HepG2 (cell line): ENCODE measurements around the gene SYMPK. TPM values are rescaled to one million over a fixed set of nuclear protein-coding genes. Genes with fewer than 3 reads are reported as not detected.

ENCODE experiments used
- ASH2L ChIP-seq: fragments of 300-600, 200-600 bp; sonication (generic); IDR thresholded peaks from 2 replicates; pipeline ENCODE4 v1.7.0; 2017; ENCODE audit warnings: low read depth, mild to moderate bottlenecking, moderate library complexity, mixed read lengths, low read length; ENCODE audit not compliant: insufficient read length
- ELF3 ChIP-seq: IDR thresholded peaks from 2 replicates; pipeline ENCODE4 v1.6.1; 2016; ENCODE audit warnings: missing genetic modification reagents, missing compliant biosample characterization
- HDAC1 ChIP-seq: sonication (generic); formaldehyde crosslinking; IDR thresholded peaks from 2 replicates; pipeline ENCODE4 v1.5.1; 2020; ENCODE audit warnings: mild to moderate bottlenecking, missing genetic modification reagents
- HIVEP1 ChIP-seq: sonication (generic); formaldehyde crosslinking; IDR thresholded peaks from 2 replicates; pipeline ENCODE4 v1.4.0; 2020; ENCODE audit warnings: mild to moderate bottlenecking, missing genetic modification reagents
- HNF1B ChIP-seq: sonication (generic); formaldehyde crosslinking; IDR thresholded peaks from 2 replicates; pipeline ENCODE4 v1.5.1; 2020; ENCODE audit warnings: mild to moderate bottlenecking, moderate library complexity, missing genetic modification reagents
- KDM4B ChIP-seq: sonication (generic); formaldehyde crosslinking; IDR thresholded peaks from 2 replicates; pipeline ENCODE4 v1.4.0; 2020; ENCODE audit warnings: missing genetic modification reagents
- MEIS1 ChIP-seq: sonication (generic); formaldehyde crosslinking; IDR thresholded peaks from 2 replicates; pipeline ENCODE4 v1.9.0; 2021; ENCODE audit warnings: mild to moderate bottlenecking, missing genetic modification reagents, moderate library complexity, borderline replicate concordance
- NCOR1 ChIP-seq: fragments of 200-600 bp; sonication (generic); IDR thresholded peaks from 2 replicates; pipeline ENCODE4 v1.7.0; 2017; ENCODE audit warnings: antibody characterized with exemption, low read length, borderline replicate concordance
- SALL1 ChIP-seq: sonication (generic); formaldehyde crosslinking; IDR thresholded peaks from 2 replicates; pipeline ENCODE4 v1.8.0; 2022; ENCODE audit warnings: mild to moderate bottlenecking, missing genetic modification reagents
- TFE3 ChIP-seq: IDR thresholded peaks from 2 replicates; pipeline ENCODE4 v1.6.1; 2016
- THAP11 ChIP-seq: IDR thresholded peaks from 2 replicates; pipeline ENCODE4 v1.6.1; 2016; ENCODE audit warnings: missing biosample characterization, missing genetic modification reagents
- ZBTB25 ChIP-seq: IDR thresholded peaks from 2 replicates; pipeline ENCODE4 v1.6.1; 2018; ENCODE audit warnings: missing genetic modification reagents
- ZFP91 ChIP-seq: sonication (generic); formaldehyde crosslinking; IDR thresholded peaks from 2 replicates; pipeline ENCODE4 v1.9.0; 2022; ENCODE audit warnings: missing genetic modification reagents, mild to moderate bottlenecking, borderline replicate concordance
- ZNF143 ChIP-seq: sonication (generic); formaldehyde crosslinking; IDR thresholded peaks from 2 replicates; pipeline ENCODE4 v1.4.0; 2020; ENCODE audit warnings: missing genetic modification reagents
- ZNF18 ChIP-seq: sonication (generic); formaldehyde crosslinking; IDR thresholded peaks from 2 replicates; pipeline ENCODE4 v1.8.0; 2022; ENCODE audit warnings: mild to moderate bottlenecking, missing genetic modification reagents; ENCODE audit not compliant: insufficient replicate concordance
- ZNF446 ChIP-seq: sonication (generic); formaldehyde crosslinking; IDR thresholded peaks from 2 replicates; pipeline ENCODE4 v1.5.0; 2020; ENCODE audit warnings: mild to moderate bottlenecking, missing genetic modification reagents
- ZNF549 ChIP-seq: sonication (generic); formaldehyde crosslinking; IDR thresholded peaks from 2 replicates; pipeline ENCODE4 v1.5.0; 2020; ENCODE audit warnings: missing genetic modification reagents
- ZNF652 ChIP-seq: IDR thresholded peaks from 2 replicates; pipeline ENCODE4 v1.6.1; 2016; ENCODE audit warnings: low read depth, borderline replicate concordance
- ZNF720 ChIP-seq: sonication (generic); formaldehyde crosslinking; IDR thresholded peaks from 2 replicates; pipeline ENCODE4 v1.4.0; 2020; ENCODE audit warnings: missing genetic modification reagents
- ZNF768 ChIP-seq: sonication (generic); formaldehyde crosslinking; IDR thresholded peaks from 2 replicates; pipeline ENCODE4 v1.4.0; 2020; ENCODE audit warnings: missing genetic modification reagents
- ZNF780A ChIP-seq: sonication (generic); formaldehyde crosslinking; IDR thresholded peaks from 2 replicates; pipeline ENCODE4 v1.8.0; 2022; ENCODE audit warnings: mild to moderate bottlenecking, missing genetic modification reagents, moderate library complexity
- ZNF816 ChIP-seq: sonication (generic); formaldehyde crosslinking; IDR thresholded peaks from 2 replicates; pipeline ENCODE4 v1.8.0; 2022; ENCODE audit warnings: missing genetic modification reagents, mild to moderate bottlenecking, borderline replicate concordance
- ZSCAN25 ChIP-seq: sonication (generic); formaldehyde crosslinking; IDR thresholded peaks from 2 replicates; pipeline ENCODE4 v1.8.0; 2022; ENCODE audit warnings: mild to moderate bottlenecking, missing genetic modification reagents
- polyA plus RNA-seq, 8 experiments: library from polyadenylated mRNA; depleted of rRNA in 3 of 8; stranded (reverse) in 7 of 8; unstranded in 1 of 8; fragments of >200 nt; fragmentation: Illumina TruSeq in 4 of 8; extraction: Trizol in 4 of 8; gene quantifications; 2 replicates each; pipeline versions ENCODE4 v1.2.1 to v1.2.3, GENCODE V29; 2011 to 2016; ENCODE audit warnings: low read depth in 4 of 8, missing spikeins in 1 of 8, mixed read lengths in 1 of 8; ENCODE audit not compliant: insufficient read depth in 1 of 8
- total RNA-seq, 5 experiments: library from RNA; depleted of rRNA; stranded (reverse); fragments of >200 nt; fragmentation: Illumina TruSeq; extraction: Trizol; gene quantifications; 2 replicates each; pipeline ENCODE4 v1.2.3, GENCODE V29; 2016; ENCODE audit warnings: low read depth in 1 of 5

The SYMPK gene
- total and polyA plus RNA-seq, 2 of the 13 experiments (the other 11 are each of a cell fraction or from before 2014, with no cell fraction given): 21.9 to 55.7 TPM

GRCh38 chr19:45881909-45882528, 19.1 kb upstream of the SYMPK start (continued):
- TF ChIP-seq ZSCAN25 (CRISPR knock-in tag) (peak; percentile 63; the same call in 1 of the 2 replicates), ZNF816 (no peak; the same call in 1 of the 2 replicates), ZNF768 (CRISPR knock-in tag) (no peak), HIVEP1 (CRISPR knock-in tag) (peak; percentile 83), KDM4B (no peak), MEIS1 (CRISPR knock-in tag) (peak; percentile 14; the same call in 1 of the 2 replicates), THAP11 (CRISPR knock-in tag) (peak; percentile 84), HNF1B (CRISPR knock-in tag) (peak; percentile 100), NCOR1 (peak; percentile 32; the same call in 1 of the 2 replicates), ZNF446 (CRISPR knock-in tag) (0 out of 2 replicates have a peak, but pooled peaks have one; percentile 62), ASH2L (peak; percentile 43), TFE3 (peak; percentile 62; the same call in 1 of the 2 replicates), ZNF143 (peak; percentile 63; the same call in 1 of the 2 replicates), ZNF18 (CRISPR knock-in tag) (peak; percentile 23), ZBTB25 (CRISPR knock-in tag) (peak; percentile 22; the same call in 1 of the 2 replicates), ZNF652 (peak; percentile 88), ZNF549 (CRISPR knock-in tag) (no peak), ZNF780A (CRISPR knock-in tag) (0 out of 2 replicates have a peak, but pooled peaks have one; percentile 61), ZNF720 (no peak), SALL1 (CRISPR knock-in tag) (peak; percentile 56; the same call in 1 of the 2 replicates), ZFP91 (CRISPR knock-in tag) (peak; percentile 99), HDAC1 (peak; percentile 73), ELF3 (CRISPR knock-in tag) (peak; percentile 66)
